HEK293T (cell line): ENCODE data around the gene ETV6.

Experiments
- BHLHE40 ChIP-seq: fragments of 450-650 bp; IDR thresholded peaks from 2 replicates; pipeline ENCODE4 v1.6.1; 2016; ENCODE audit warnings: mild to moderate bottlenecking, moderate library complexity, borderline replicate concordance
- ELF4 ChIP-seq: fragments of 450-650 bp; IDR thresholded peaks from 2 replicates; pipeline ENCODE4 v1.6.1; 2017; ENCODE audit warnings: antibody characterized with exemption
- FOXK2 ChIP-seq: fragments of 450-650 bp; IDR thresholded peaks from 2 replicates; pipeline ENCODE4 v1.6.1; 2016; ENCODE audit warnings: mild to moderate bottlenecking
- SP1 ChIP-seq: fragments of 450-650 bp; IDR thresholded peaks from 2 replicates; pipeline ENCODE4 v1.6.1; 2017
- TARDBP ChIP-seq: fragments of 450-650 bp; IDR thresholded peaks from 2 replicates; pipeline ENCODE4 v1.6.1; 2016

DNA sequence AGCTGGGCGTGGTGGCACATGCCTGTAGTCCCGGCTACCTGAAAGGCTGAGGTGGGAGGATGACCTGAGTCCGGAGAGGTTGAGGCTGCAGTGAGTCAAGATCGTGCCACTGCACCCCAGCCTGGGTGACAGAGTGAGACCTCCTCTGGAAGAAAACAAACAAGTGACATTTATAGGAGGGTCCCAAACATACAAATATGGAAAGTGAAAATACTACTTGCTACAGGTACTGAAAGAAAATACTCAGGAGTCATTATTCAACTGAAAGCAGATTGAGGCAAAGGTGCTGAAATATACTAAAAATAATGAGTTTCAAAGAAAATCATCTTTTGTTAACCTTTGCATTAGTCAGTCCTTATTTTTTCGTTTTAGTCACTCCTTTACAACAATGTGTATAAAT is 53.5 kb downstream of the ETV6 start:
- TF ChIP-seq TARDBP: no peak
- TF ChIP-seq SP1: no peak
- no peak for TF ChIP-seq FOXK2
- no peak for TF ChIP-seq ELF4
- no peak for TF ChIP-seq BHLHE40
